CD14-positive monocyte (primary cell): ENCODE data around the gene VAV2. TPM values are rescaled to one million over a fixed set of nuclear protein-coding genes. Genes with fewer than 3 reads are reported as not detected.
"Not testable (repeated sequence)": the region's sequence is repeated elsewhere in the genome, so short reads cannot be mapped to it uniquely, and the experiment has no call there.

Experiments used
- DNase-seq, 3 donors: peaks; one replicate each; pipeline ENCODE4 v3.0.0-alpha.2; 2011 to 2022
- H2AFZ ChIP-seq: 2 replicates; pipeline ENCODE4 v1.6.0; 2012; ENCODE audit warnings: mild to moderate bottlenecking, low read depth, low read length, inconsistent platforms; ENCODE audit not compliant: insufficient read depth, poor library complexity, severe bottlenecking
- H3K27ac ChIP-seq, 2 donors: 1 replicate in 1 of 2; 2 replicates in 1 of 2; pipeline ENCODE4 v1.5.1; 2012 to 2013; ENCODE audit warnings: low read length in 2 of 2, control low read depth in 1 of 2, inconsistent platforms in 1 of 2, low read depth in 1 of 2, mild to moderate bottlenecking in 1 of 2
- H3K27me3 ChIP-seq, 2 donors: one replicate each; pipeline versions ENCODE4 v1.6.0 to v1.6.1; 2011 to 2013; ENCODE audit warnings: low read length in 2 of 2; ENCODE audit not compliant: control insufficient read depth in 2 of 2, insufficient read depth in 2 of 2
- H3K36me3 ChIP-seq, 2 donors: replicated peaks in 1 of 2; 1 replicate in 1 of 2; 2 replicates in 1 of 2; pipeline versions ENCODE4 v1.5.1 to v1.6.1; 2012 to 2013; ENCODE audit warnings: low read length in 2 of 2, control low read depth in 1 of 2, inconsistent platforms in 1 of 2, mild to moderate bottlenecking in 1 of 2; ENCODE audit not compliant: insufficient read depth in 2 of 2, control insufficient read depth in 1 of 2
- H3K4me1 ChIP-seq, 2 donors: 1 replicate in 1 of 2; 2 replicates in 1 of 2; pipeline versions ENCODE4 v1.5.1 to v1.6.1; 2012 to 2013; ENCODE audit warnings: low read length in 2 of 2, control low read depth in 1 of 2, inconsistent platforms in 1 of 2, mild to moderate bottlenecking in 1 of 2, moderate library complexity in 1 of 2; ENCODE audit not compliant: insufficient read depth in 2 of 2, control insufficient read depth in 1 of 2
- H3K4me2 ChIP-seq: replicated peaks from 2 replicates; pipeline ENCODE3; 2012; ENCODE audit warnings: low read length, moderate library complexity, mild to moderate bottlenecking; ENCODE audit not compliant: poor library complexity, severe bottlenecking; ENCODE audit errors: extremely low read depth
- H3K4me3 ChIP-seq, 3 experiments: fragments of 200-600 bp in 1 of 3; sonication (generic) in 1 of 3; replicated peaks in 1 of 3; 1 replicate in 2 of 3; 2 replicates in 1 of 3; pipeline ENCODE4 v1.5.1; 2011 to 2013; ENCODE audit warnings: low read length in 3 of 3, mild to moderate bottlenecking in 3 of 3, control low read depth in 2 of 3, low read depth in 2 of 3, inconsistent platforms in 1 of 3, moderate library complexity in 1 of 3
- H3K79me2 ChIP-seq: 2 replicates; pipeline ENCODE4 v1.6.0; 2012; ENCODE audit warnings: mild to moderate bottlenecking, control low read depth, inconsistent platforms, low read length, moderate library complexity; ENCODE audit not compliant: insufficient read depth
- H3K9ac ChIP-seq: 2 replicates; pipeline ENCODE4 v1.6.0; 2017; ENCODE audit warnings: low read length, mild to moderate bottlenecking; ENCODE audit not compliant: insufficient read depth, poor library complexity, severe bottlenecking
- H3K9me3 ChIP-seq, 2 donors: replicated peaks in 1 of 2; 1 replicate in 1 of 2; 2 replicates in 1 of 2; pipeline versions ENCODE4 v1.5.1 to v1.6.1; 2012 to 2013; ENCODE audit warnings: low read length in 2 of 2, control low read depth in 1 of 2; ENCODE audit not compliant: control insufficient read depth in 1 of 2, insufficient read depth in 1 of 2
- H4K20me1 ChIP-seq: 2 replicates; pipeline ENCODE4 v1.6.0; 2012; ENCODE audit warnings: mild to moderate bottlenecking, low read length, control low read depth, moderate library complexity; ENCODE audit not compliant: insufficient read depth
- H3K27ac Mint-ChIP-seq, 7 donors: one replicate each; pipeline ENCODE4 v1.8.0; 2020; ENCODE audit warnings: mild to moderate bottlenecking in 7 of 7, mixed read lengths in 7 of 7, moderate library complexity in 6 of 7, inconsistent platforms in 2 of 7
- H3K27me3 Mint-ChIP-seq, 3 donors: one replicate each; pipeline ENCODE4 v1.8.0; 2021 to 2022; ENCODE audit warnings: low read depth in 3 of 3, mild to moderate bottlenecking in 3 of 3, mixed read lengths in 3 of 3, moderate library complexity in 3 of 3, inconsistent platforms in 1 of 3
- H3K36me3 Mint-ChIP-seq, 2 donors: one replicate each; pipeline ENCODE4 v1.8.0; 2020; ENCODE audit warnings: mixed read lengths in 2 of 2, inconsistent platforms in 1 of 2, mild to moderate bottlenecking in 1 of 2
- H3K4me1 Mint-ChIP-seq: one replicate; pipeline ENCODE4 v1.8.0; 2020; ENCODE audit warnings: mild to moderate bottlenecking, mixed read lengths
- H3K4me3 Mint-ChIP-seq, 2 donors: one replicate each; pipeline ENCODE4 v1.8.0; 2020; ENCODE audit warnings: mild to moderate bottlenecking in 2 of 2, mixed read lengths in 2 of 2, moderate library complexity in 1 of 2
- H3K9me3 Mint-ChIP-seq, 7 donors: one replicate each; pipeline ENCODE4 v1.8.0; 2020 to 2022; ENCODE audit warnings: mixed read lengths in 7 of 7, mild to moderate bottlenecking in 6 of 7, moderate library complexity in 6 of 7, inconsistent platforms in 2 of 7
- CTCF ChIP-seq: fragments of 200-600 bp; IDR thresholded peaks from one replicate; pipeline ENCODE4 v1.8.0; 2022; ENCODE audit warnings: antibody characterized with exemption, mild to moderate bottlenecking
- WGBS: methylation state at CpG from one replicate; pipeline ENCODE4 v1.1.5; 2013; ENCODE audit warnings: missing lambda C conversion rate; ENCODE audit not compliant: insufficient coverage; 5-methylcytosine and 5-hydroxymethylcytosine counted together
- intact Hi-C, 2 donors: fragments of 100-400 bp; cut with micrococcal nuclease; formaldehyde crosslinking; loops; one replicate each; pipeline versions ENCODE4 v1.15.0 to v1.15.1; 2023
- polyA plus RNA-seq, 3 donors: library from polyadenylated mRNA; depleted of rRNA in 1 of 3; unstranded in 2 of 3; stranded (reverse) in 1 of 3; fragments of 300-500 nt in 2 of 3; fragments of >200 nt in 1 of 3; fragmentation: Illumina TruSeq in 2 of 3; gene quantifications; 1 replicate in 2 of 3; 2 replicates in 1 of 3; pipeline ENCODE4 v1.2.3, GENCODE V29; 2012 to 2021

The VAV2 gene
- polyA plus RNA-seq, 3 donors, result 2.3 to 13.6 (median 2.3) TPM

- H3K4me2 ChIP-seq, result no peak overlapping the region
- no peak overlapping the region for H3K27ac Mint-ChIP-seq
- no peaks in the 10 kb centered on the region for H3K27me3 ChIP-seq
- 98% methylated on average over 5 of the region's 5 CpGs for WGBS
- no peak overlapping the region for H3K4me3 Mint-ChIP-seq
- H3K9me3 ChIP-seq, result no peaks in the 10 kb centered on the region
- H3K36me3 ChIP-seq, result no peaks in the 10 kb centered on the region
- H3K36me3 Mint-ChIP-seq, result peaks cover 13 to 29% of the 10 kb centered on the region in 2 donors
- H3K4me3 ChIP-seq, result no peak overlapping the region
- peaks cover 78% of the 10 kb centered on the region for H4K20me1 ChIP-seq
- peaks cover 0 to 4% (median 2%) of the 10 kb centered on the region in 3 donors for H3K27me3 Mint-ChIP-seq
- H3K9me3 Mint-ChIP-seq, result peaks cover 0 to 2% (median 0%) of the 10 kb centered on the region in 7 donors
- no peak overlapping the region for H3K27ac ChIP-seq
- intact Hi-C loops, result no loop called here
- H3K79me2 ChIP-seq, result no peaks in the 10 kb centered on the region
- H2AFZ ChIP-seq, result no peak overlapping the region
- H3K4me1 ChIP-seq, result no peaks in the 10 kb centered on the region
- no peak overlapping the region for H3K9ac ChIP-seq
- H3K4me1 Mint-ChIP-seq, result no peaks in the 10 kb centered on the region
- no peak for DNase-seq
- no peak for TF ChIP-seq CTCF
Observed at GRCh38 chr9:133924453-133924852, 67.7 kb downstream of the VAV2 start.

GRCh38 chr9:133923608-133924007, 68.5 kb downstream of the VAV2 start:
- H4K20me1 ChIP-seq, result peaks cover 75% of the 10 kb centered on the region
- no CpG with 5 or more reads among the region's 2 CpGs for WGBS
- H3K27me3 Mint-ChIP-seq, result not testable (repeated sequence)

More at GRCh38 chr9:133923608-133924007, 68.5 kb downstream of the VAV2 start:
- H3K27ac Mint-ChIP-seq, H3K27ac ChIP-seq, H3K79me2 ChIP-seq, H3K4me3 ChIP-seq, H3K9me3 ChIP-seq, H3K9ac ChIP-seq, H3K36me3 ChIP-seq, intact Hi-C loops, H2AFZ ChIP-seq, H3K4me1 Mint-ChIP-seq, H3K27me3 ChIP-seq, DNase-seq, H3K4me3 Mint-ChIP-seq, H3K4me1 ChIP-seq, H3K9me3 Mint-ChIP-seq, H3K4me2 ChIP-seq: not testable (repeated sequence)
- peaks cover 15 to 28% of the 10 kb centered on the region in 2 donors for H3K36me3 Mint-ChIP-seq
